ENCODE data around the gene NFATC1. TPM values are rescaled to one million over a fixed set of nuclear protein-coding genes. Genes with fewer than 3 reads are reported as not detected.

NFATC1 gene
- total RNA-seq, 1 donor from 2014 or later: 18.5 TPM

- DNase-seq (ENCODE audit: missing footprints) (no peak), ATAC-seq (no peak)
- intact Hi-C loops (cut with DNase I): no loop called here
Observed at GRCh38 chr18:79559436-79559835, 163.7 kb downstream of the NFATC1 start.

DNA sequence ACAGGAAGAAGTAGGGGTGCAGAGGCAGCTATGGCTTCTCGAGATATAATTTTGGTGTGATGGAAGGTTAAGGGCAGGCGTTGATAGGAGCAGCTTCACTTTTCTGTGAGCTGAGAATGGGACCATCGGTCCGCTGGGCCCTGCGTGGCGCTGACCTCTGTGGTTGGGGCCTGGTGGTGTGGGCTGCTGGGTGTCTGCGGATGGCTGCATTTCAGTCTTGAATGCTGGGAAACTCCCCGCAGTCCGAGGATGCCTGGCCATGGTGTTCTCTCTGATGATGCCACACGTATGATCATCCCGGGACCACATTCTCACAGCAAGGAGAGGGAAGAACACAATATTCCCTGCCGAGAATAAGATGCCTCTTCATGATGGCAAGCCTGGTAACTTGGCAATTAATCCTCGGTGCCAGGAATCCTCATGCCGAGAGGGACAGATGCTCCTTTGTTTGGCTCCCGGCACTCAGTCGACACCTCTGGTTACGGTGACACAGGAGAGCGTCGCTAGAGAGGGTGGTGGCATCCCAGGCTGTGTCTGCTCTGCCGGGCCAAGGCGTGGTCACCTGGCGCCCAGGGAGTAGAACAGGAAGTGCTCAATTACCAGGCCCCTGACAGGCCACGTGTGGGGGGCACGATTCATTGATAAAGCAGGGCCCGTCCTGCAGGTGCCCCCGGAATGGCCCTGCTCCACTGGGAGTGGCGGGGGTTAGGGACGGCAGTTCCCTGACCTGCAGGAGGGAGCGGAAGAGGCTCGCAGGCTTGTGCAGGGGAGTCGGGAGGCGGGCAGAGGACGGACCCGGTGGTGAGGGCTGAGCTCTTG lies 164.5 kb downstream of the NFATC1 start:
- DNase-seq (ENCODE audit: missing footprints) (peak; percentile 49), ATAC-seq (no peak)

GRCh38 chr18:79560861-79561210 lies 165.1 kb downstream of the NFATC1 start:
- ATAC-seq: no peak
- intact Hi-C loops (cut with DNase I): no loop called here
- DNase-seq (ENCODE audit: missing footprints): no peak

More for the DNA sequence above, 164.5 kb downstream of the NFATC1 start:
- intact Hi-C loops (cut with DNase I): no loop called here

DNA sequence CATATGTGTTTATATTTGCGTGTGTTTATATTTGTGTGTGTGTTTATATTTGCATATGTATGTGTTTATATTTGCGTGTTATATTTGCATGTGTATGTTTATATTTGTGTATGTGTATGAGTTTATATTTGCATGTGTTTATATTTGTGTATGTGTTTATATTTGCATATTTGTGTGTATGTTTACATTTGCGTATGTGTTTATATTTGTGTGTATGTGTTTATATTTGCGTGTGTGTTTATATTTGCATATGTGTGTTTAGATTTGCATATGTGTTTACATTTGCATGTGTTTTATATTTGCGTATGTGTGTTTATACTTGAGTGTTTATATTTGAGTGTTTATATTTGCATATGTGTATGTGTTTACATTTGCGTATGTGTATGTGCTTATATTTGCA lies 168.2 kb downstream of the NFATC1 start:
- intact Hi-C loops (cut with DNase I): no loop called here
- ATAC-seq (no peak), DNase-seq (ENCODE audit: missing footprints) (no peak)

DNA sequence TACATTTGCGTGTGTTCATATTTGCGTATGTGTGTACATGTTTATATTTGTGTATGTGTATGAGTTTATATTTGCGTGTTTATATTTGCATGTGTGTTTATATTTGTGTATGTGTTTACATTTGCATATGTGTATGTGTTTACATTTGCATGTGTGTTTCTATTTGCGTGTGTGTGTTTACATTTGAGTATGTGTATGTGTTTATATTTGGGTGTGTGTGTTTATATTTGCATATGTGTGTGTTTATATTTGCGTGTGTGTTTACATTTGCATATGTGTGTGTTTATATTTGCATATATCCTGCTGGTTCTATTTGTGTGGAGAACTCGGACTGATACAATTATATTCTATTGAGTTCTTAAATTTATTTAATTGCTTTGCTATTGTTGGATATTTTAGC lies 168.7 kb downstream of the NFATC1 start:
- intact Hi-C loops (cut with DNase I): no loop called here
- DNase-seq (ENCODE audit: missing footprints) (no peak), ATAC-seq (no peak)

DNA sequence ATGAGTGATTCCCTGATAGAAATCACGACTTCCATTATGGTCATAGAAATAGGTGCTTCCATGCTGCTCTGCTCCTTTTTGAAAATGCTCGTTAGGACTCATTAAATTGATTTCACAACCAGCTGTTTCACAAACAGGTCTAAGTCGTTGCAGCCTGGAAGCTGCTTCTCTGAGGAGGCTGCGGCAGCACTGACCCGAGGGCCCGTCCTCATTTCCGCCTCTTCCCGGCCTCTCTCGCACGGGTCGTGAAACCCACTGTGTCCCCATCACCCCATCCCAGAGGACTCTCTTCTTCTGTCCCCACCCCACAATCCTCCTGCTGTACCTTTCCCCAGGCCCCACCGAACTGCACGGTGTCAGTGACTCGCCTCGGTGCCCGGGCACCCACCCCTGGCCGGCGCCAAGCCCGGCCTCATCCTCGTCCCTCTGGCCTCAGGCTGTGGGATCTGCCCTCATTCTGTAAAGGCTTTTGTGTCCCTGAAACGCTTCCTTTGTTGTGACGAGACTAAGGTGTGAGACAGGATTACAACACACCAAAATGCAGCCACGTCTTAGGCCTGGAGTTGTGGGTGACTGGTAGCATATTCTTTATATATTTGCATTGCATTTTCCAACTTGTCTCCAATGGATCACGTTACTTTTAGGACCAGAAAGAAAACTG lies 171.2 kb downstream of the NFATC1 start:
- DNase-seq (ENCODE audit: missing footprints) (peak; percentile 46), ATAC-seq (no peak)
- intact Hi-C loops (cut with DNase I): no loop called here

- intact Hi-C loops (cut with DNase I): no loop called here
- peak; percentile 90 for ATAC-seq
- DNase-seq (ENCODE audit: missing footprints): peak; percentile 64
Observed at GRCh38 chr18:79567481-79568147, 171.9 kb downstream of the NFATC1 start.

DNA sequence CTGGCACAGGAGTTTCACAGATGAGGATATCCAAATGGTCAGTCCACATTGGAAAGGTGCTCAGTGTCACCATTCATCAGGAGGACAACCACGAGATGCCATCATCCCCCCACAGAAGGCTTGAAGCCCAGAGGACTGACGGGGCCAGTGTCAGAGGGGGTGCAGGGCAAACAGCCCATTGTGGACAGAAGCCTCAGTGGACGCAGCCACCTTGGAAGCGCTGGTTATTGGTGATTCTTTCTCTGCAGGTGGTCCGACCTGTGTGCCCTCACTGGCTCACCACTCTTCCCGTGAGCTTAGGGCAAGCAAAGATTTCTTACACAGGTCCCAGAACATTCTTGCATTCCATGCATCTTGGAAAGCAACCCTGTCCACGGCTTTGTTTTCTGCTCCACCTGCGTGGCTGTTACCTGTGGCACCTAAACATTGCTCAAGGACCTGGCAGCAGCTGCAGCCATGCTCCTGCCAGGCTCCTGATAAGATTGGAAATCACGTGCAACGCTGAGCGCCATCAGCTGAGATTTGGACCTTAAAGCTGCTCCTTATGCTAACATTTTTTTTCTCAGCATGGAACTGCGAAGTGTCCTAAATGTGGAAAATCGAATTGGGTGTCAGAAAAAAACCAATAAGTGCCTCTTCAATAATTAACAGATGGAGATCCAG lies 172.9 kb downstream of the NFATC1 start:
- no peak for DNase-seq (ENCODE audit: missing footprints)
- intact Hi-C loops (cut with DNase I): no loop called here
- ATAC-seq: no peak

GRCh38 chr18:79569720-79570119 lies 174.0 kb downstream of the NFATC1 start:
- ATAC-seq: no peak
- no peak for DNase-seq (ENCODE audit: missing footprints)
- intact Hi-C loops (cut with DNase I): no loop called here

- intact Hi-C loops (cut with DNase I): no loop called here
- DNase-seq (ENCODE audit: missing footprints): no peak
- ATAC-seq: no peak
Observed at GRCh38 chr18:79570266-79571201, 174.8 kb downstream of the NFATC1 start.

DNA sequence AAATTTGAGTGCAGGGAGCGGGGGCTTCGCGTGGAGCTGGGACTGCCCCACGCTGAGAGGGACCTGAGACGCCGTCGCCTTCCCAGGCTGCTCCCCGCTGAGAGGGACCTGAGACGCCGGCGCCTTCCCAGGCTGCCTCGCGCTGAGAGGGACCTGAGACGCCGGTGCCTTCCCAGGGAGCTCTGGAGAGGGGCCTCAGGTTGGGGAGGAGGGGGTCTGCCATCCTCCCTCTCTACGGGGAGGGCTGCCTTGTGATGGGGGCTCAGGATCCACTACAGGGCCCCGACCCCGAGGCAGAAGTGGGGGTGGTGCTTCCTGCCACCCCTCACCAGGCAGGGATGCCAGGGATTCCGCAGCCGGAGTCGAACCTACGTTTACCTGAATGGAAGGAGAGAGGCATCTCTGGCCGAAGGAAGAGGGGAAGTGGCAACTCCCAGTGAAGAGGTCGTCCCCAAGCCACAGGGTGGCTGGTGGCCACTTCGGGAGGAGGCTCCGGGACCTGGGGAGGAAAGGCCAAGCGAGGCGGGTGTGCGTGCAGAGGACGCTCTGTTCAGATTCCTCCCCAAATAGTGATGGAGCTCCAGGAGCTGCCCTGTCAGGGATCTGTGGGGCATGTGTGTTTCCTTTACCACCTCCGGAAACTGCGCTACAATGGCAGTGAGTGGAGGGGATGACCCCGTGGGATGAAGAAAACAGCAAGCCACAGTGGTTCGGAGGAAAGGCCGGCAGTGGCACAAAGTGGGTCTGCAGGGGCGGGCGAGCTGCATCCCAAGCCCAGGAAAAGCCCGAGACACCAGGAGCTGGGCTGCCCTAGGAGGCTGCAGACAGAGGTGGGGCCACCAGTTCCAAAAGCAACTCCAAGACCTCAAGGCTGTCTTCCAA lies 175.7 kb downstream of the NFATC1 start:
- DNase-seq (ENCODE audit: missing footprints) (peak; percentile 70), ATAC-seq (no peak)
- intact Hi-C loops (cut with DNase I): no loop called here

GRCh38 chr18:79572093-79572780 lies 176.5 kb downstream of the NFATC1 start:
- intact Hi-C loops (cut with DNase I): no loop called here
- DNase-seq (ENCODE audit: missing footprints): peak; percentile 59
- no peak for ATAC-seq

DNA sequence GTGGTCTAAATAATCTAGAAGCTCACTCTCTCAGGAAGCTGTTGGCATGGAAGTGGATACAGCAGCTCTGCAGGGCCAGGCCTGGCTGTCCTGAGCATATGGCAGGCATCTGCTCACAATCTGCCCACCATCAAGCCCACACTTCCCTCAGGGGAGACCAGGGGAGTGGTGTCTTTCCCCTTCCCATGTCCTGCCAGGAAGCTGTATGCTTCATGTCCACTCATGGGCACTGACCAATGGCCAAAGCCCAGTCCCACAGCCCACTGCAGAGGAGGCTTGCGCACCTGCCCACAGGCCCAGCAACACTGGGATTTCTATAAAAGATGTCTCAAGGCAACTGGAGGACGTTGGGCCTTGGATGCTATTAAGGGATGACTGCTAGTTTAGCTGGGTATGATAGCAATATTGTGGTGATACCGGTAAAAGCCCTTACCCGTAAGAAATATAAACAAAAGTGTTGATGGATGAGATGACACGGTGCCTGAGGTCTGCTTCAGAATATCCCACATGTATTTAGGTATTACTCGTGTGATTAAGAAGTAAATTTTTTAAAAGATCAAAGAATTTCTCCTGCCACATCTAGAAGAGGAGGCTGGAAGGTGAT lies 177.2 kb downstream of the NFATC1 start:
- intact Hi-C loops (cut with DNase I): no loop called here
- ATAC-seq (no peak), DNase-seq (ENCODE audit: missing footprints) (peak; percentile 59)

- ATAC-seq (no peak), DNase-seq (ENCODE audit: missing footprints) (no peak)
- intact Hi-C loops (cut with DNase I): no loop called here
Observed at GRCh38 chr18:79573921-79574491, 178.3 kb downstream of the NFATC1 start.

- ATAC-seq: no peak
Observed at GRCh38 chr18:79574938-79575525, 179.3 kb downstream of the NFATC1 start.

More at GRCh38 chr18:79574938-79575525, 179.3 kb downstream of the NFATC1 start:
- no peak for DNase-seq (ENCODE audit: missing footprints)
- intact Hi-C loops (cut with DNase I): no loop called here
